Panc1 (cell line): ENCODE measurements around the gene GTSE1.

Experiments used
- CTCF ChIP-seq: fragments of 450-650 bp; IDR thresholded peaks from 2 replicates; pipeline ENCODE4 v1.5.1; 2017; ENCODE audit warnings: mild to moderate bottlenecking
- POLR2AphosphoS5 ChIP-seq: IDR thresholded peaks from 2 replicates; pipeline ENCODE4 v1.6.1; 2012; ENCODE audit warnings: mild to moderate bottlenecking, low read depth, low read length, moderate library complexity
- REST ChIP-seq, 2 experiments: IDR thresholded peaks; 2 replicates each; pipeline ENCODE4 v1.6.1; 2011 to 2012; ENCODE audit warnings: low read depth in 2 of 2, control low read depth in 1 of 2, low read length in 1 of 2, mild to moderate bottlenecking in 1 of 2, moderate library complexity in 1 of 2; ENCODE audit not compliant: insufficient read depth in 1 of 2
- SIN3A ChIP-seq: IDR thresholded peaks from 2 replicates; pipeline ENCODE4 v1.6.1; 2012; ENCODE audit warnings: low read depth, mild to moderate bottlenecking, low read length, moderate library complexity, borderline replicate concordance; ENCODE audit not compliant: insufficient read depth
- TCF7L2 ChIP-seq: IDR thresholded peaks from 2 replicates; pipeline ENCODE4 v1.6.1; 2011; ENCODE audit warnings: mild to moderate bottlenecking, low read depth, low read length, inconsistent platforms

DNA sequence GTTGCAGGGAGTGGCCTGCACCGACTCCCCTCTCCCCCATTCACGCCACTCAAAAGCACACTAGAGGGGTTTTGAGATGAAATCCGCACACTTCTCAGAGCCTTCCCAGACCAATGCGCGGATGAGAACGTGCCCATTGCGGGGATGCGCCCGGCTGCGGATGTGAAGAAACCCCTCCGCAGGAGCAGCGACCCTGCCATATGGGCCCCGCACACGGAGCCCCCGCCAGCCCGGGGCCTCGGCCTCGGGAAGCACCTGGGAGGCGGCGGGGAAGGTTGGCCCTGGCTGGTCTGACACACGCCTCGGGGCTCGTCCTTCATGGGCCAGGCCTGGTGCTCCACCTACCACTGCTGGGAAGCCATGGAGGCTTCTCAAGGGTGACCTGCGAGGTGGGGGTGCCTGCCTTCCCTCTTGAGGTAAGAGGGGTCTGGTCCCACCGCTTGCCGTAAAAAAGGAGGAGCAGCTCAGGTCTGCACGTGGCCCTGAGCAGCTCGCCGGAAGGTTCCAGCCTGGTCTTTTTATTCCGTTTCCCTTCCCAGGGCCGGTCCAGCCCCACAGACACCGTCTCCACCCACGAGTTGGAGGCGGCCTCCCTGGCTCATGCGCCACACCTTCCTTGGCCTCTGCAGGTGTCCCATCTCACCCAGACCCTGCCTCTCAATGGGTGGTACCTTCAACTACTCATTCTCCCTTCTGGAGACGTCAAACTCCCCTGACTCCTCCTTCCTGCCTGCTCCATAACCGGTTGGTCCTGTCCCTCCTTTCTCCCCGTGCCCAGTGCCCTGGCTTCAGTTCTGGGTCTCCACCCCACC lies 78.2 kb downstream of the GTSE1 start:
- TF ChIP-seq POLR2AphosphoS5 = no peak
- TF ChIP-seq CTCF = no peak
- TF ChIP-seq SIN3A = no peak
- no peak for TF ChIP-seq TCF7L2
- TF ChIP-seq REST (IDR thresholded peaks at IDR 0.05; ENCODE audit: insufficient read depth in 1 of 2, low read depth in 2 of 2, low read length in 1 of 2) = no peak
